Measurements from ENCODE around the gene FAM76A. TPM values are rescaled to one million over a fixed set of nuclear protein-coding genes. Genes with fewer than 3 reads are reported as not detected.

The FAM76A gene
- total RNA-seq, 1 donor from 2014 or later = 18.0 TPM

DNA sequence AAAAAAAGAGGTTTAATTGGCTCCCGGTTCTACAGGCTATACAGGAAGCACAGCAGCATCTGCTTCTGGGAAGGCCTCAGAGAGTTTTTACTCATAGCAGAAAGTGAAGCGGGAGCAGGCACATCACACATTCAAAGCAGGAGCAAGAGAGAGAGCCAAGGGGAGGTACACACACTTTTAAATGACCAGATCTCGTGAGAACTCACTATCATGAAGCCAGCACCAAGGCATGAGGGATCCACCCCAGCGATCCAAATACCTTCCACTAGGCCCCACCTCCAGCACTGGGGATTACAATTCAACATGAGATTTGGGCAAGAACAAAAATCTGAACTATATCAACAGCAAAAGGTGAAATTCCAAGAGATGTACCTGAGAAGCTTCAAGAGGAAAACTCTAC, 20.8 kb upstream of the FAM76A start:
- Histone ChIP-seq H3K4me3 (no peak overlapping the region), H3K27me3 (ENCODE audit: low read depth) (no peaks in the 10 kb centered on the region), H3K9me3 (no peaks in the 10 kb centered on the region), H3K4me1 (no peaks in the 10 kb centered on the region), H3K27ac (no peak overlapping the region), H3K36me3 (no peaks in the 10 kb centered on the region)
- DNase-seq = no peak
- no peak for ATAC-seq
- TF ChIP-seq, protein P1, sequence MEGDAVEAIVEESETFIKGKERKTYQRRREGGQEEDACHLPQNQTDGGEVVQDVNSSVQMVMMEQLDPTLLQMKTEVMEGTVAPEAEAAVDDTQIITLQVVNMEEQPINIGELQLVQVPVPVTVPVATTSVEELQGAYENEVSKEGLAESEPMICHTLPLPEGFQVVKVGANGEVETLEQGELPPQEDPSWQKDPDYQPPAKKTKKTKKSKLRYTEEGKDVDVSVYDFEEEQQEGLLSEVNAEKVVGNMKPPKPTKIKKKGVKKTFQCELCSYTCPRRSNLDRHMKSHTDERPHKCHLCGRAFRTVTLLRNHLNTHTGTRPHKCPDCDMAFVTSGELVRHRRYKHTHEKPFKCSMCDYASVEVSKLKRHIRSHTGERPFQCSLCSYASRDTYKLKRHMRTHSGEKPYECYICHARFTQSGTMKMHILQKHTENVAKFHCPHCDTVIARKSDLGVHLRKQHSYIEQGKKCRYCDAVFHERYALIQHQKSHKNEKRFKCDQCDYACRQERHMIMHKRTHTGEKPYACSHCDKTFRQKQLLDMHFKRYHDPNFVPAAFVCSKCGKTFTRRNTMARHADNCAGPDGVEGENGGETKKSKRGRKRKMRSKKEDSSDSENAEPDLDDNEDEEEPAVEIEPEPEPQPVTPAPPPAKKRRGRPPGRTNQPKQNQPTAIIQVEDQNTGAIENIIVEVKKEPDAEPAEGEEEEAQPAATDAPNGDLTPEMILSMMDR (IDR thresholded peaks at IDR 0.05) = no peak
- intact Hi-C loops (cut with DNase I) = no loop called here

DNA sequence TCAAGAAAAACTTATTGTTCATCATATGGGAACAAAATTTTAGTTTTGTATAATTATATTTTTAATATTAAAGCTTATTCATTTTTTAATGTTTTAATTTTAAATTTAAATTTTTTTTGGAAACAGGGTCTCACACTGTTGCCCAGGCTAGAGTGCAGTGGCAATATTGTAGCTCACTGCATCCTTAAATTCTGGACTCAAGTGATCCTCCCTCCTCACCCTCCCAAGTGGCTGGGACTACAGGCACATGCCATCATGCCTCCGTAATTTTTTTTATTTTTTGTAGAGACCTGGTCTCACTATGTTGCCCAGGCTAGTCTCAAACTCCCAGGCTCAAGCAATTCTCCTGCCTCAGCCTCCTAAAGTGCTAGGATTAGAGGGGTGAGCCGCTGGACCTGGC, 20.2 kb upstream of the FAM76A start:
- Histone ChIP-seq H3K4me3 (no peak overlapping the region), H3K9me3 (no peaks in the 10 kb centered on the region), H3K27ac (no peak overlapping the region), H3K36me3 (no peaks in the 10 kb centered on the region), H3K4me1 (no peaks in the 10 kb centered on the region), H3K27me3 (ENCODE audit: low read depth) (no peaks in the 10 kb centered on the region)
- DNase-seq (no peak), ATAC-seq (no peak)
- intact Hi-C loops (cut with DNase I) = no loop called here
- TF ChIP-seq, protein P1 (IDR thresholded peaks at IDR 0.05) = no peak

DNA sequence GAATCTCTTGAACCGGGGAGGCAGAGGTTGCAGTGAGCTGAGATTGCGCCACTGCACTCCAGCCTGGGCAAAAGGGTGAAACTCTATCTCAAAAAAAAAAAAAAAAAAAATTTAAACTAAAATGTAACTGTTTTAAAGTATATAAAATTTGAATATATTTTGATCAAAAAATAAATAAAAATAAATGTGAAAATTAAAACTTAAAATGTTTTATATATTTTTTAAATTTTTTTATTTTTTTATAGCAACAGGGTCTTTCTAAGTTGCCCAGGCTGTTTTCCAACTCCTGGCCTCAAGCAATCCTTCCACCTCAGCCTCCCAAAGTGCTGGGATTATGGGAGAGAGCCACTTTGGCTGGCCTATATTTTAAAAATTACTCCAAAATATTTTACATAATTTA, 15.2 kb upstream of the FAM76A start:
- TF ChIP-seq, protein P1 (IDR thresholded peaks at IDR 0.05) = no peak
- H3K27me3 ChIP-seq (ENCODE audit: low read depth) = no peaks in the 10 kb centered on the region
- no peak for ATAC-seq

DNA sequence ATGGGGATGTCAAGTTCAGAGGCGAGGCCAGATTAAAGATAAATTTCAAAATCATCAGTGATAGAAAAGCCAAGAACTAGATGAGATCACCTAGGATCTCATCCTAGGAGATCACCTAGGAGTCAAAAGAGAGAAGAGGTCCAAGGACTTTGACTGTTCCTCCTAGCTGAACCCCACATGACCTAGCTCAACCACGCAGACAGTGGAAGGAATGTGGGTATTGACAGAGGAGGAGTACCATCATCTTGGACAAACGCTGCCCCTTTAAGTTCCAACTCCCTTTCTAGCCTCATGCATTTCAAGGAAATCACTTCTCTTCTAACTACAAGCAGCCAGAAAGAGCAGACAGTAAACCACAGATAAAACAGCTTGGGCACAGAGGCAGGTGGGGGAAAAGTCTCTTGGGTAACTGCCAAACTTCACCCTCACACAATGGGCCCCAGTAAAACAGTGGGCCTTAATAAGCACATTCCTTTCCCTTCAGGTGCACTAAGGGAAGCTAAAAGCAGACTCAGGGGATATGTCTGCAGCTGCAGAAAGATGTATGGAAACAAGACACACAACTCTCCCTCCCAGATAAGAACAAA, 12.5 kb upstream of the FAM76A start:
- no peaks in the 10 kb centered on the region for H3K27me3 ChIP-seq (ENCODE audit: low read depth)
- TF ChIP-seq, protein P1 (IDR thresholded peaks at IDR 0.05) = no peak
- H3K4me3 ChIP-seq = no peak overlapping the region
- no peak for DNase-seq
- no peaks in the 10 kb centered on the region for H3K36me3 ChIP-seq
- no peak for ATAC-seq
- H3K9me3 ChIP-seq = no peaks in the 10 kb centered on the region
- no peak overlapping the region for H3K27ac ChIP-seq
- no peaks in the 10 kb centered on the region for H3K4me1 ChIP-seq
- intact Hi-C loops (cut with DNase I) = no loop called here

More for the DNA sequence above, 15.2 kb upstream of the FAM76A start:
- Histone ChIP-seq H3K36me3 (no peaks in the 10 kb centered on the region), H3K27ac (no peak overlapping the region), H3K4me1 (no peaks in the 10 kb centered on the region), H3K4me3 (no peak overlapping the region), H3K9me3 (no peaks in the 10 kb centered on the region)
- intact Hi-C loops (cut with DNase I) = no loop called here
- no peak for DNase-seq

DNA sequence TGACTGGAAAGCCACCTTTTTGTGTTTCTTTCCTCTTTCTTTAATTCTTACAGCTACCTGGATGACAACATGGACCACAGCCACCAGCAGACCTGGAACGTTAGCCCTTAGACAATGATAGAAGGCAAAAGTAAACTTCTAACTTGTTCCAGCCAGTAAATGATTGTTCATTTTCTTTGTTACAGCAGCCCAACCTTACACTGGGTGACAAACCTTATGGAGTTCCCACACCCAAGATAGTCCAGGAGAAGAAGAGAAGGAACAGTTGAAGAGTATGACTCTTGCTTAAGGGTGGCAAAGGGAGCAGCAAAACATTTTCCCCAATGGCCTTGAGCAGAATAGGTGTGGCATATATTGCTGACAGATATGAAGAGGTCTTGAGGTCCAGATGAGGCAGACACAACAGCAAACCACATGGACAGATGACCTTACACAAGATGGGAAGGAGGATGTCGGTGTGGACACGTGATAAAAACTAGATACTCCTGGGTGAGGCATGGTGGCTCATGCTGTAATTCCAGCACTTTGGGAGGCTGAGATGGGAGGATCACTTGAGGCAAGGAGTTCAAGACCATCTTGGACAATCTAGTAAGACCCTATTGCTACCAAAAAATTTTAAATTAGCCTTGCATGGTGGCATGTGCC, 11.8 kb upstream of the FAM76A start:
- intact Hi-C loops (cut with DNase I) = no loop called here
- Histone ChIP-seq H3K27me3 (ENCODE audit: low read depth) (no peaks in the 10 kb centered on the region), H3K27ac (no peak overlapping the region), H3K4me3 (no peak overlapping the region), H3K4me1 (no peaks in the 10 kb centered on the region), H3K36me3 (no peaks in the 10 kb centered on the region), H3K9me3 (no peaks in the 10 kb centered on the region)
- no peak for ATAC-seq
- no peak for DNase-seq
- TF ChIP-seq, protein P1 (IDR thresholded peaks at IDR 0.05) = no peak
